ENCODE measurements around the gene MDC1.

- TF ChIP-seq POLR2A (IDR thresholded peaks at IDR 0.05; ENCODE audit: low read depth, low read length) (no peak), TAF1 (IDR thresholded peaks at IDR 0.05; ENCODE audit: borderline replicate concordance, low read depth, low read length) (no peak)
Observed at GRCh38 chr6:30747902-30748769, 31.1 kb upstream of the MDC1 start.

Data from GM12892 (cell line).